ENCODE data around the gene DGCR8. TPM values are rescaled to one million over a fixed set of nuclear protein-coding genes. Genes with fewer than 3 reads are reported as not detected.
"Not testable (repeated sequence)": the region's sequence is repeated elsewhere in the genome, so short reads cannot be mapped to it uniquely, and the experiment has no call there.

DGCR8 gene
- total RNA-seq, 1 experiment from 2014 or later = 20.1 TPM

DNA sequence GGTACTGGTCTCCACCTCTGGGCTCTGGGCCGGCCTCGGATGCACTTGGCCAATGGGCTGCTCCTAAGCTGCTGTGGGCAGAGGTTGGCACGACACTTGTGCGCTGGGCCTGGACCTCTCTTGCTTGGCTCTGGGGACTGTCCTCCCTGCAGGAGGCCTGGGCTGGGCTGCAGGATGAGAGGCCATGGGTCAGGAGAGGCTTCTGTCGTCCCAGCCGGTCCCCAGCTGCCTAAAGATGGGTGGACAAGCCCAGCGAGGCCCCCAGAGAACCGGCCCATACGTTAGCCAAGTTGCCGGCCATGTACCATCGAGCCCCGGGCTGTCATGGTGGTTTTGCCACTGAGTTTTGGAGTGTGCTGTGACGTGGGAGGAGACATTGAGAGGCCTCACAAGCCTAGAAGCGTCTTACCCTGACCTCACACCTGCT lies 72.4 kb downstream of the DGCR8 start:
- no peak for DNase-seq (ENCODE audit: low spot score)

DNA sequence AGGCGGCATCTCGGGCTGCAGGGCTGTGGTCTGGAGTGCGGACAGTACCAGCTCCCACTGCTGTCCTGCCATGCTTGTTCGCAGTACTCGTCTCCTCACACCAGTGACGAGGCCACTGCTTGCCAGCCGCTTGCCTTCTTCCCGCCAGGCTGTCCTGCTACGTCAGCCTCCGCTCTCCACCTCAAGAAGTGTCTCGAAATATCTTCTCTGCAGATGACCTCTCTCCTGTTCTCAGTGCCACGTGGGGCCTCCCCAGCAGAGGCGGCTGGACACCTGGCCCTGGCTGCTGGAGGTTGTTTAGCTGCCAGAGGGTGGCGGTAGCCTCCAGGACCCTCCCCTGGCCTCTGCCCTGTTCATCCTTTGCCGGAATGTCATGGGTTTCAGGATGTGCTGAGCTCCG lies 73.9 kb downstream of the DGCR8 start:
- DNase-seq (ENCODE audit: low spot score) = no peak

DNA sequence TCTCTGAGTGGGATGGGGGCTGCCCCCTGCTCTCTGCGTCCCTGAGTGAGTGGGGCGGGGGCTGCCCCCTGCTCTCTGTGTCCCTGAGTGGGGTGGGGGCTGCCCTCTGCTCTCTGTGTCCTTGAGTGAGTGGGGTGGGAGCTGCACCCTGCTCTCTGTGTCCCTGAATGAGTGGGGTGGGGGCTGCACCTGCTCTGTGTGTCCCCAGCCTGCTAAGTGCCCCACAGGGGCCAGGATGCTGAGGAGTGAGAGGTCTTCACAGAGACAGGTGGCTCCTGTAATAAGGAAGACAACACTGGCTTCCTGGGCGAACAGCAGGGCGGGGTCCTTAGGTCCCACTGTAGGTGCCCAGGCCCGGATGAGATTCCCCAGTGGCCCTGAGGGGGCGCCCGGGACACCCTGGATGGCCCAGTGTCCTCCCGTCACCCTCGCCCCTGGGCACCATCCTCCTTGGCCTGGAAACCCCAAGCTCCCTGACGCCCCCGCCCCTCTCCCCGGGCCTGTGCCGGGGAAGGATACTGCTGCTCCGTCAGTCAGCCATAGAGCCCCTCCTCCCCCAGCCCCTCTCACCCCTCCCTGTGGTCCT lies 74.7 kb downstream of the DGCR8 start:
- DNase-seq (ENCODE audit: low spot score) = no peak

DNA sequence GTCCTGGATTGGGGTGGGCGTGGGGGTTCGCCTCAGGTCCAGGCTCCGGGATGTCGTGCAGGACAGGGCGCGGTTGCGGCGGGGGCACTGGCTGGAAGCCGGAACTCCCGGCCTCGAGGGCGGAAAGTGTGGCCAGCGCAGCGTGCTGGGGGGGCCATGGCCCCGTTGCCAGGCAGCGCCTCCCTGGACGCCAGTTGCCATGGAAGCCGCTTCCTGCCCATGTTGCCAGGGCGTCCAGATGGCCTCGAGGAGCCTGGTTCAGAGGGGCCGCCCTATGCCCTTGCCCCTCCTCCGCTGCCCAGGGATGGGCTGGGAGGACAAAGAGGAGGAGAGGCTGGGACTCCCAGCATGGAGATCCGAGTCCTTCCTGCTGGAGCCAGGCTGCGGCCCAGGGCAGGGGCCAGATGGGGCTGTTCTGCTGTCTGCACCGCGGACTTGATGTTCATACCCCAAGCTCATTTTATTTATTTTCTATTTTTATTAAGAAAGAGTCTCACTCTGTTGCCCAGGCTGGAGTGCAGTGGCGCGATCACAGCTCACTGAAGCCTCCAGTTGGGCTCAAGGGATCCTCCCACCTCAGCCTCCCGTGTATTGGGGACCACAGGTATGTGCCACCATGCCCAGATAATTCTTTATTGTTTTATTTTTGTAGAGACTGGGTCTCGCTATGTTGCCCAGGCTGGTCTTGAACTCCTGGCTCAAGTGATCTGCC lies 75.4 kb downstream of the DGCR8 start:
- no peak for DNase-seq (ENCODE audit: low spot score)

DNA sequence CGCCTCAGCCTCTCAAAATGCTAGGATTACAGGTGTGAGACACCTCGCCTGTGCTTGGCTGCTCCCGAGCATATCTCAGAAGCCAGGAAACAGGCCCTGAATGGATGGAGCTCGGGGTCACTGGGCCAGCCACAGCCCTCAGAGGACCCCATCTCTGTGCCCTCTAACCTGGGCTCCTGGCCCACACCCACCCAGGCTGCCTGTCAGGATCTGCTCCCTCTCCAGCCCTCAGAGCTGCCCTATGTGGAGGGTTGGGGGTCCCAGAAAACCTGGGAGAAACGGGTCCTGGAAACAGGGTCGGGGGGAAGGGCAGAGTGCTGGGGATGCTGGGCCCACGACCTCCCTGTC lies 76.0 kb downstream of the DGCR8 start:
- DNase-seq (ENCODE audit: low spot score) = no peak

DNA sequence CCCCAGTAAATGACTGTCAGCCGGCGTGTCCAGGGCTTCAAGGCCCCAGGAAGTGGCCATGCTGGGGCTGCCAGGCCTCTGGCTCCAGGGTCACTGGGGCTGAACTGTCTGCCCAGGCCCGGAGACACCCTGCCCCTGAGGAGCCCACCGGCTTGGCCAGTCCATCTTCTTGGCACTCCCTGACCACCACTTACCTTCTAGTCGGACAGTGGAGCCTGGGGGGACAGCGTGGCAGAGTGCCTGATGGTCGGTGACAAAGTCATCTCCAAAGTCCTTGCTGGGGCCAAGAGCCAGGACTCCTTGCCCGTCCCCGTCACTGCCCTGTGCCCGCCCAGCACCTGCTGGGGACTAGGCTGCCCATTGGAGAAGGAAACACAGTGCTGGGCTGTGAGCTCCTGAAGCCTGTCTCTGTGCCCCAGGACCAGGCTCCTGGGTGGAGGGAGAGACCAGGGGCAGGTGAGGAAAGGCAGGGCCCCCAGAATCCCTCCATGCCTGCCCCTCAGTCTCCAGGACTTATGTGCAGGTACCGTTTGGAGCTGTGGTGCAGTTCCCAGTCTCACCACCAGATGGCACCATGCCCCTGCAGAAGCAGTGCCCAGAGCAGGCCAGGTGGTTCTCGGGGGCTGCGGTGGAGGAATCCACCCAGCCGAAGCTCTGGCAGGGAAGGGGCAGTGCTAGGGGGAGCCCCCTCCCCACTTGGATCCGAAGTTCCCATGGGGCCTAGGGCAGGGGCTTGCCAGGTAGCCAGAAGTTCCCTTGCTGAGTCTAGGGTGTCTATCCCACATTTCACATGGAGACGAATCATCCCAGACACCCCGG lies 76.8 kb downstream of the DGCR8 start:
- DNase-seq (ENCODE audit: low spot score) = peak; percentile 33

DNA sequence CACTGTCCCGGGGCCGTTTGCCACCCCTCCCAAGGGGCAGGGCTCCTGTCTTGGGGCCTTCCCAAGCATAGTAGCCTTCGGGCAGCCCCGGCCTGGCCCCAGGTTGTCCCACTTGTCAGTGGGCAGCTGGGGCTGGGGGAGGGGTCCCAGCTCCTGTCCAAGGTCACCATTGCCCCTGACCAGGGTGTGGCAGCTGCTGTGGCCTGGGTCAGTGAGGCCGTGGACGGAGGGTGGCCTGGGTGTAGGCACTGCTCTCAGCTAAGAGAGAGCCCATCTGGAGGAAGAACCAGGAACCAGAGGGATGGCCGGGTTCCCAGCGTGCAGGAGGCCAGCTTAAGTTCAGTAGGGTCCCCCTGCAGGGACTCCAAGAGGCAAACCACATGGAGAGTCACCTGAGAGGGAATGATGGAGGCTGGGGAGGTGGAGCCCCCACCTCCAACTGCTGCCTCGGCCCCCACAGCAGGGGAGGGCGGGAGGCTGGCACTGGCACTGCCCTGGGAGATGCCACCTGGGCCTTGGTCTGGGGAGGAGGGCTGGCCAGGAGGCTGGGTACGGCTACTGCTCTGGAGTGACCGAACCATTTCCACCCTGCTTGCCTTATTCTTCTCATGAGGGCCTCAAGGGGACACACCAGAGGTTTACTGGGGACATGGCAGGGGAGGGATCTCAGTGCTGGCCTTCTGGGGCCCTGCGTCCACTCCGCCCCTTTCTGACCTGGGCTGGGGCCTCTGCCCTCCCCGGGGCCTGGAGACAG lies 77.6 kb downstream of the DGCR8 start:
- no peak for DNase-seq (ENCODE audit: low spot score)

DNA sequence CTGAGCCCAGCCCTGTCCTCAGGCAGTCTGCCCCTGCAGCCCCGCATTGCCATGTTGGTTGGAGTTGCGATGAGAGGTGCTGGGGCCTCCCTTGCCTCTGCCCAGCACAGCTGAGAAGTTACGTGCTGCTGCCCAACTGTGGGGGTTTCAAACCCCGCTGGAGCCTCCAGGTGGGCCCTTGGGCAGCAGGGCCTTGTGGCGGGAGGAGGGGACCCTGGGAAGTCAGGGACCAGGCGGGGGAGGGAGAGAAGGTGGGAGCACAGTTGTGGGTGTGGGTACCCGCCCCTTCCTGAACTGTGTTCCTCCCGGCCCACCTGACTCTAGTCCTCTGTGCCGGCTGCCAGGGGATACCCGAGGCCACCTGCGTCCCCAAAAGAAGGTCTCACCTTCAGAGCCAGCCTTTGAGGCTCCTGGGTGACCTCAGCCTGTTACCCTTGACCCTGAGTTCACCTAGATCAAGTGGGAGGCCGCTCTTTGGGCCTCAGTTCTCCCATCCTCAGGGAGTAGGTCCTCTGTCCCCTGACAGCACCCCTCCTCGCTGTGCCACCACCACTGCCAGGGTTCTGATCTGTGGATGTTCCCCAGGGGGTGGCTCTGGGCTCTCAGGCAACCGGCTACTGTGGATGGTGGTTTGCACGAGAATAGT lies 78.5 kb downstream of the DGCR8 start:
- no peak for DNase-seq (ENCODE audit: low spot score)

DNA sequence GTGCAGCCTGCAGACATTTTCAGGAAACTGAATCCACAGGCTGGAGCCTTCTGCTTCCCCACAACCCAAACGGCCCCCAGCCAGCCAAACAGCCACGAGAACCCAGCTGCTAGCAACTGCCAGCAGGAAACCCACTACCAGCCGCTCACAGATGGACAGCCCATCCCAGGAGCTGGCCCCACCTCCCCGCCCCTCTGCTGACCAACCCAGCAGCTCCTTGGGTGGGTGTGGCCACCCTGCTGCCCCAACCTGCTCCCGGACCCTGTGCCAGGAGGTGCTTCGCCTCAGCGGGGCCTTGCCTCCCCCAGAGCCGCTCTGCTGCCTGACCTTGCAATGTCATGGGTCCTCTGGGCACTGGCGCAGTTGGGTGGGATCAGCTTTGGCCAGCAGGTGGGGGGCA lies 79.0 kb downstream of the DGCR8 start:
- DNase-seq (ENCODE audit: low spot score) = no peak

DNA sequence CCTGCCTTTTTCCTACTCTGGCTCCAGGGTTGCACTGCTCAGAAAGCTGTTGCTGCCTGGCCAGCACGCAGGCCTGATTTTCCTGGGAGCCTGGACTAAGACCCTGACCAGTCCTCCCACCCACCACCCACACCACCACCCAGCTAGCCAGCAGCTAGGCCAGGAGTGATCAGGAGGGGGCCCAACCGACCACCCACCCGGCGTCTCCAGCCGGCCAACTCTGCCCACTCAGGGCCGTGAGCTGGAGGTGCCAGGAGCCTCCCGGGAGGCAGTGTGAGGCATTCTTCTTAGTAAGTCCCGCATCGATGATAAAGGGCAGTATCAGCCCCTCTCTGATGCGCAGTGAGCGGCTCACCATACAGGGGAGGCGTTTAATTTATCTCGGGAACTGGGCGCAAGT lies 79.5 kb downstream of the DGCR8 start:
- DNase-seq (ENCODE audit: low spot score) = not testable (repeated sequence)

DNA sequence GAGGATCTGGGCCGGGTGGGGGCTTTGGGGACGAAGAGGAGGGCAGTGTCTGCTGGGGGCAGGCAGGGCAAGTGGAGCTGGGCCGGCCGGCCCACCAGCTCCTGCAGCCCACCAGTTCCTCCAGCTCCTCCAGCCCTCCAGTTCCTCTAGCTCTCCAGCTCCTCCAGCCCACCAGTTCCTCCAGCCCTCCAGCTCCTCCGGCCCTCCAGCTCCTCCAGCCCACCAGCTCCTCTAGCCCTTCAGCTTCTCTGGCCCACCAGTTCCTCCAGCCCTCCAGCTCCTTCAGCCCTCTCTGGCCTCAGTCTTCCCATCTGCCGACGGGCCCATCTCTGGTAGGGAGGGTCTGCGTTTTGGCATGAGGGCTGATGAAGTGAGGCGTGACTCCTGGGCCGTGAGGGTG lies 80.0 kb downstream of the DGCR8 start:
- DNase-seq (ENCODE audit: low spot score) = no peak

Other genes with a start within 250 kb of the DGCR8 start
- gene GNB1L, start 225.4 kb upstream of the DGCR8 start, total RNA-seq (2014; rRNA removed; shearing (Covaris generic)) = 8.9 and 9.6 TPM in 2 replicates
- gene RTL10, start 225.4 kb upstream of the DGCR8 start, total RNA-seq (2014; rRNA removed; shearing (Covaris generic)) = 8.5 and 11.7 TPM in 2 replicates
- gene COMT, start 138.5 kb upstream of the DGCR8 start, total RNA-seq (2014; rRNA removed; shearing (Covaris generic)) = 91.9 and 130 TPM in 2 replicates
- gene TXNRD2, start 138.4 kb upstream of the DGCR8 start, total RNA-seq (2014; rRNA removed; shearing (Covaris generic)) = 112 and 114 TPM in 2 replicates
- gene ARVCF, start 63.4 kb upstream of the DGCR8 start, total RNA-seq (2014; rRNA removed; shearing (Covaris generic)) = 9.3 and 22.7 TPM in 2 replicates
- 29.6 and 36.3 TPM in 2 replicates for gene TANGO2, start 59.1 kb upstream of the DGCR8 start, total RNA-seq (2014; rRNA removed; shearing (Covaris generic))
- 430 and 525 TPM in 2 replicates for gene RANBP1, start 35.9 kb downstream of the DGCR8 start, total RNA-seq (2014; rRNA removed; shearing (Covaris generic))
- 30.8 and 31.1 TPM in 2 replicates for gene TRMT2A, start 37.0 kb downstream of the DGCR8 start, total RNA-seq (2014; rRNA removed; shearing (Covaris generic))
- gene ZDHHC8, start 51.6 kb downstream of the DGCR8 start, total RNA-seq (2014; rRNA removed; shearing (Covaris generic)) = 4.3 and 8.6 TPM in 2 replicates
- not detected in 2 replicates for gene CCDC188, start 70.8 kb downstream of the DGCR8 start, total RNA-seq (2014; rRNA removed; shearing (Covaris generic))
- gene RTN4R, start 188.1 kb downstream of the DGCR8 start, total RNA-seq (2014; rRNA removed; shearing (Covaris generic)) = 10.9 and 15.6 TPM in 2 replicates
- gene DGCR6L, start 239.8 kb downstream of the DGCR8 start, total RNA-seq (2014; rRNA removed; shearing (Covaris generic)) = 43.7 and 48.2 TPM in 2 replicates

Data from A172 (cell line).